CD4-positive, CD25-positive, alpha-beta regulatory T cell (primary cell): ENCODE data around the gene SFRP2. TPM values are rescaled to one million over a fixed set of nuclear protein-coding genes. Genes with fewer than 3 reads are reported as not detected.

Experiments
- ATAC-seq, 2 donors: fragments of 150-1000 bp; cut with Tn5 transposase; one replicate each; pipeline ENCODE4 v1.10.0; 2021; ENCODE audit warnings: low read depth in 2 of 2, moderate number of reproducible peaks in 2 of 2, moderate library complexity in 1 of 2
- DNase-seq, 3 donors: peaks; one replicate each; pipeline versions ENCODE4 v3.0.0 to v3.0.0-alpha.2; 2012 to 2022; ENCODE audit warnings: mixed read lengths in 1 of 3
- H3K27ac ChIP-seq: one replicate; pipeline ENCODE4 v1.7.0; 2013; ENCODE audit warnings: mild to moderate bottlenecking, low read length; ENCODE audit not compliant: insufficient read depth, poor library complexity, severe bottlenecking
- H3K27me3 ChIP-seq: one replicate; pipeline ENCODE4 v1.7.0; 2013; ENCODE audit warnings: low read length; ENCODE audit not compliant: control insufficient read depth, insufficient read depth
- H3K36me3 ChIP-seq: one replicate; pipeline ENCODE4 v1.7.0; 2013; ENCODE audit warnings: mild to moderate bottlenecking, low read length, moderate library complexity; ENCODE audit not compliant: control insufficient read depth, insufficient read depth
- H3K4me1 ChIP-seq: 2 replicates; pipeline ENCODE4 v1.7.0; 2013; ENCODE audit warnings: mild to moderate bottlenecking, low read length; ENCODE audit not compliant: insufficient read depth, control insufficient read depth, poor library complexity, severe bottlenecking
- H3K4me3 ChIP-seq: one replicate; pipeline ENCODE4 v1.7.0; 2013; ENCODE audit warnings: low read depth, mild to moderate bottlenecking, low read length, moderate library complexity
- H3K9me3 ChIP-seq, 2 experiments: 1 replicate in 1 of 2; 2 replicates in 1 of 2; pipeline ENCODE4 v1.7.0; 2013; ENCODE audit warnings: low read length in 2 of 2, mild to moderate bottlenecking in 1 of 2, moderate library complexity in 1 of 2; ENCODE audit not compliant: control insufficient read depth in 2 of 2
- H3K27ac Mint-ChIP-seq, 3 donors: one replicate each; pipeline ENCODE4 v1.8.0; 2020 to 2022; ENCODE audit warnings: mild to moderate bottlenecking in 3 of 3, mixed read lengths in 3 of 3, moderate library complexity in 2 of 3
- H3K27me3 Mint-ChIP-seq: one replicate; pipeline ENCODE4 v1.8.0; 2022; ENCODE audit warnings: mild to moderate bottlenecking, mixed read lengths
- H3K36me3 Mint-ChIP-seq: one replicate; pipeline ENCODE4 v1.8.0; 2020; ENCODE audit warnings: mixed read lengths
- H3K4me1 Mint-ChIP-seq, 4 donors: one replicate each; pipeline ENCODE4 v1.8.0; 2020 to 2022; ENCODE audit warnings: mixed read lengths in 4 of 4, mild to moderate bottlenecking in 1 of 4
- H3K4me3 Mint-ChIP-seq, 4 donors: one replicate each; pipeline ENCODE4 v1.8.0; 2020 to 2022; ENCODE audit warnings: mild to moderate bottlenecking in 4 of 4, mixed read lengths in 4 of 4, moderate library complexity in 3 of 4
- H3K9me3 Mint-ChIP-seq, 7 donors: one replicate each; pipeline ENCODE4 v1.8.0; 2020 to 2022; ENCODE audit warnings: mixed read lengths in 7 of 7, mild to moderate bottlenecking in 3 of 7, moderate library complexity in 2 of 7
- polyA plus RNA-seq, 4 donors: library from polyadenylated mRNA; unstranded; fragments of 300-500 nt; fragmentation: Illumina TruSeq; gene quantifications; one replicate each; pipeline ENCODE4 v1.2.3, GENCODE V29; 2021
- total RNA-seq: library from RNA; stranded (reverse); gene quantifications from one replicate; pipeline ENCODE4 v1.2.3, GENCODE V29; 2022

SFRP2 gene
- total and polyA plus RNA-seq, 5 donors from 2014 or later: not detected

DNA sequence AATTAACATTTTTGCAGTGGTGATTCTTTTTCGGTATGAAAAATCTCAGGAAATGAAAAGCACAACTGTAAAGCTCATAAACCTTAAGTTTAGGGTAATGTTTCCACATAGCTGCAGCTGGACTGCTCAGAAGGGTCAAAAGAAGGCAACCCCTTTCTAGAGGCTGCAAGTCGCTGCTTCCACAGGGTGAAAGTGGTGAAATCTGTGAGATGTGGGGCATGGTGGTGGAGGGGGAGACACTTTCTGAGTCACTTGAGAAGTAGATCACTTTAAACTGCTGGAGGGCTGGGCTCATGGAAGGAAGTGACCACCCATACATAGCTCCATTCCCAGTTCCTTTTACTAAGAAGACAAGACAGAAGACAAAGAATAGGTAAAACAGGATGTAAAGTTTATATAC is 8.7 kb downstream of the SFRP2 start:
- Mint-ChIP-seq H3K4me3 (no peak overlapping the region), H3K4me1 (no peaks in the 10 kb centered on the region), H3K9me3 (peaks cover 0 to 6% (median 4%) of the 10 kb centered on the region in 7 donors), H3K27me3 (peaks cover 32% of the 10 kb centered on the region), H3K36me3 (peaks cover 4% of the 10 kb centered on the region), H3K27ac (no peak overlapping the region)
- Histone ChIP-seq H3K27me3 (peaks cover 25% of the 10 kb centered on the region), H3K4me1 (no peaks in the 10 kb centered on the region), H3K9me3 (peaks cover 3 to 7% of the 10 kb centered on the region in 2 experiments), H3K36me3 (no peaks in the 10 kb centered on the region), H3K4me3 (no peak overlapping the region), H3K27ac (no peak overlapping the region)
- no peak for ATAC-seq
- no peak for DNase-seq

DNA sequence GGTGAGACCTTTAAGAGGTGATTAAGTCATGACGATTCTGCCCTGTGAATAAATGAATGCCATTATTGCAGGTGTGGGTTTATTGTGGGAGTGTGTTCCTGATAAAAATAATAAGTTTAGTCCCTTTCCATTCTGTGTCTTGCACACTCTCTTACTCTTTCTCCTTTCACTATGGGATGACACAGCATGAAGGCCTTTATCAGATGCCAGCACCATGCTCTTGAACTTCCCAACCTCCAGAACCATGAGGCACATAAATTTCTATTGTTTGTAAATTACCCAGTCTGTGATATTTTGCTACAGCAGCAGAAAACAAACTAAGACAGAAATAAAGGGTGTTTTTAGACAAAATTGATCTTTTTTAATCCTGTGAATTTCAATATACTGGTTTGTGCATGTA is 10.5 kb downstream of the SFRP2 start:
- peaks cover 20% of the 10 kb centered on the region for H3K27me3 Mint-ChIP-seq
- no peak overlapping the region for H3K4me3 Mint-ChIP-seq
- H3K4me1 ChIP-seq: no peaks in the 10 kb centered on the region
- no peak overlapping the region for H3K4me3 ChIP-seq
- no peaks in the 10 kb centered on the region for H3K36me3 ChIP-seq
- peaks cover 4% of the 10 kb centered on the region for H3K36me3 Mint-ChIP-seq
- no peak overlapping the region for H3K27ac Mint-ChIP-seq
- H3K27me3 ChIP-seq: peaks cover 23% of the 10 kb centered on the region
- no peak for ATAC-seq
- peaks cover 0 to 6% (median 4%) of the 10 kb centered on the region in 7 donors for H3K9me3 Mint-ChIP-seq
- no peak overlapping the region for H3K27ac ChIP-seq
- H3K9me3 ChIP-seq: peaks cover 3 to 7% of the 10 kb centered on the region in 2 experiments
- no peak for DNase-seq
- H3K4me1 Mint-ChIP-seq: no peaks in the 10 kb centered on the region

DNA sequence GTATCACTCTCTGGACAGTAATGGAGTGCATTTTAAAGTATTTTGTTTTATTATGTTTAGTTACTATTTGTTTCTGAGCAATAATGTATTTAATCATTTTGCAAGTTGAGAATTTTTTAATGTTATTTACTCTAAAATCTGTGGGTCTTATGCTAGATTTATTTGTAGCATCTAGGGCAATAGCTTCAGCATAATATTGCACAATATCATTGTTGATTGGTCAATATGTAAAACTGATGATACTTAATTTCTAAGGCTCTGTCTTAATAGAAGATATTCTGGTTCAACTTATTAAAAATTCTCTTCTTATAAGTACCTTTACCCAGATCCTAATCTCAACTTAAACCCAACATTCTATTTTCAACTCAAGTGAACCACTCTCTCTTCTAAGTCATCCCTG is 11.5 kb downstream of the SFRP2 start:
- Mint-ChIP-seq H3K27me3 (peaks cover 16% of the 10 kb centered on the region), H3K4me3 (no peak overlapping the region), H3K4me1 (no peaks in the 10 kb centered on the region), H3K27ac (no peak overlapping the region), H3K9me3 (peaks cover 0 to 6% (median 4%) of the 10 kb centered on the region in 7 donors), H3K36me3 (peaks cover 4% of the 10 kb centered on the region)
- Histone ChIP-seq H3K36me3 (no peaks in the 10 kb centered on the region), H3K9me3 (peaks cover 3 to 7% of the 10 kb centered on the region in 2 experiments), H3K4me1 (no peaks in the 10 kb centered on the region), H3K4me3 (no peak overlapping the region), H3K27ac (no peak overlapping the region), H3K27me3 (peaks cover 20% of the 10 kb centered on the region)
- no peak for ATAC-seq
- DNase-seq: no peak

DNA sequence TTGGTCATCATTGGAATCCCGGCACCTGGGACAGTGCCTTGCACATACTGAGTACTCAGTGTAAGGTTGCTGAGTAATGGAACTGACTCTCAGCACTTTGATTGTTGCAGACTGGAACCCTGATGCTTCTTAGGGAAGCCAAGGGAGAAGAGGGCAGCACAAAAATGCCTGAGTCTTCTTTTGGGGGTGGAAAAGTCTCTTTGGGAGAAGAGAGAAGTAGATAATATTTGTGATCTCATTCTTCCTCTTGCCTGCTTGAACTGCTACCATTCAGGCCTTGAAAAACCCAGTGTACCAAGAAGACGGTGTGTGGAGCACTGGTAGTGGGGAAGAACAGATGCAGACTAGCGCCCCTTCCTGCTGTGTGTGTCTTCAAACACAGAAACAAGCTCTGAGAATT is 12.3 kb downstream of the SFRP2 start:
- peaks cover 0 to 7% (median 4%) of the 10 kb centered on the region in 7 donors for H3K9me3 Mint-ChIP-seq
- no peak overlapping the region for H3K4me3 Mint-ChIP-seq
- H3K27me3 Mint-ChIP-seq: peaks cover 12% of the 10 kb centered on the region
- no peaks in the 10 kb centered on the region for H3K4me1 Mint-ChIP-seq
- no peak overlapping the region for H3K27ac Mint-ChIP-seq
- H3K9me3 ChIP-seq: peaks cover 3 to 7% of the 10 kb centered on the region in 2 experiments
- H3K36me3 Mint-ChIP-seq: peaks cover 4% of the 10 kb centered on the region
- H3K4me3 ChIP-seq: no peak overlapping the region
- ATAC-seq (no peak), DNase-seq (no peak)
- H3K27ac ChIP-seq: no peak overlapping the region
- no peaks in the 10 kb centered on the region for H3K36me3 ChIP-seq
- no peaks in the 10 kb centered on the region for H3K4me1 ChIP-seq
- peaks cover 22% of the 10 kb centered on the region for H3K27me3 ChIP-seq

DNA sequence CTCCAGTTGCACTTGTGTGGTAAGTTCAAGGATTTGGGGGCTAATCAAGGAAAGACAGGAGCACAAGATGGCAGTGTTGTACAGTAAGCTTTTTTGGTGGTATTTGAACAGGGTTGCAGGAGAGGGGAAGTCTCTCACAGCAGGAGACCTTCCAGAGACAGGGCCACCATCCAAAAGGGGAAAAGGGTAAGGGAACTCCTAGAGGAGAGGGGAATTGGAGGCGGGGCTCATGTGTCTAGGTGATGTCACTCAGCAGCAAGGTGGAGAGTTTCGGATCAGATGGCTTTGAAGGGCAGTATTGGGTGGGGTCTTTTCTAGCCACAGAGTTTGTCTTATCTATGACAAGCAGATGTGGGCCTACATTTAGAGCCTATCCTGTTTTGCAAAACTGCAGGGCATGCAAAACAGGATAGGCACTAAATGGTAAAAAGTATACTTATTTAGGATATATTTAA is 15.6 kb downstream of the SFRP2 start:
- Mint-ChIP-seq H3K4me3 (no peak overlapping the region), H3K4me1 (no peaks in the 10 kb centered on the region), H3K27ac (peak overlapping the region in 1 of 3 donors; percentile 7), H3K27me3 (peaks cover 17% of the 10 kb centered on the region), H3K36me3 (peaks cover 4% of the 10 kb centered on the region), H3K9me3 (peaks cover 0 to 6% (median 4%) of the 10 kb centered on the region in 7 donors)
- Histone ChIP-seq H3K27ac (no peak overlapping the region), H3K27me3 (peaks cover 21% of the 10 kb centered on the region), H3K9me3 (peaks cover 0 to 3% of the 10 kb centered on the region in 2 experiments), H3K4me1 (no peaks in the 10 kb centered on the region), H3K4me3 (no peak overlapping the region), H3K36me3 (no peaks in the 10 kb centered on the region)
- DNase-seq (no peak), ATAC-seq (no peak)

GRCh38 chr4:153771046-153771445 is 17.8 kb downstream of the SFRP2 start:
- H3K4me1 Mint-ChIP-seq: no peaks in the 10 kb centered on the region
- H3K9me3 Mint-ChIP-seq: peaks cover 0 to 5% (median 3%) of the 10 kb centered on the region in 7 donors
- ATAC-seq (no peak), DNase-seq (no peak)
- H3K27ac Mint-ChIP-seq: no peak overlapping the region
- Histone ChIP-seq H3K27me3 (peaks cover 10% of the 10 kb centered on the region), H3K36me3 (no peaks in the 10 kb centered on the region), H3K9me3 (no peaks in the 10 kb centered on the region), H3K27ac (no peak overlapping the region), H3K4me3 (no peak overlapping the region), H3K4me1 (no peaks in the 10 kb centered on the region)
- peaks cover 2% of the 10 kb centered on the region for H3K36me3 Mint-ChIP-seq
- no peak overlapping the region for H3K4me3 Mint-ChIP-seq
- H3K27me3 Mint-ChIP-seq: peaks cover 10% of the 10 kb centered on the region

- Mint-ChIP-seq H3K9me3 (peaks cover 0 to 5% (median 3%) of the 10 kb centered on the region in 7 donors), H3K27me3 (peaks cover 14% of the 10 kb centered on the region)
Measured at GRCh38 chr4:153766758-153767157, 22.1 kb downstream of the SFRP2 start.

DNA sequence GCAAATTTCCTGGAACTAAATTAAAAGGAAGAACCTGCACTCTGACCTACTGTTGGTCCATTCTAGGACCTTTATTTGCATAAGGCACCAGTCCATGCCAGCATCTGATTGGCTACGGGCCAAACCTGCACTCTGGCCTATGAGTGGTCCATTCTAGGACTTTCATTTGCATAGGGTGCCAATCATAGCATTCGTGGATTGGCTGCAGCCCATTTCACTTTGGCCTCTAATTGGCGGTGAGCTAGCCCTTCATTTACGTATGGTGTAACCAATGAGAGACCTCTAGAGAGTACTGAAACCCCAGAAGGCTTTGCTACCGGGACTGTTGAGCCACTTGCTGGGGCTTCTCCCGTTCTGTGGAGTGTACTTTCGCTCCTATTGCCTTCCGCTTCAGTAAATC is 23.0 kb downstream of the SFRP2 start:
- H3K4me3 Mint-ChIP-seq: no peak overlapping the region
- DNase-seq (no peak), ATAC-seq (no peak)
- Histone ChIP-seq H3K27ac (no peak overlapping the region), H3K4me1 (no peaks in the 10 kb centered on the region), H3K4me3 (no peak overlapping the region), H3K27me3 (peaks cover 7% of the 10 kb centered on the region), H3K9me3 (no peaks in the 10 kb centered on the region), H3K36me3 (no peaks in the 10 kb centered on the region)
- H3K4me1 Mint-ChIP-seq: peaks cover 0 to 25% (median 7%) of the 10 kb centered on the region in 4 donors
- peaks cover 23% of the 10 kb centered on the region for H3K27me3 Mint-ChIP-seq
- H3K27ac Mint-ChIP-seq: no peak overlapping the region
- H3K9me3 Mint-ChIP-seq: peaks cover 0 to 5% (median 2%) of the 10 kb centered on the region in 7 donors
- H3K36me3 Mint-ChIP-seq: no peaks in the 10 kb centered on the region

More at GRCh38 chr4:153766758-153767157, 22.1 kb downstream of the SFRP2 start:
- Histone ChIP-seq H3K4me1 (no peaks in the 10 kb centered on the region), H3K27ac (no peak overlapping the region), H3K9me3 (no peaks in the 10 kb centered on the region), H3K27me3 (peaks cover 6% of the 10 kb centered on the region), H3K4me3 (no peak overlapping the region), H3K36me3 (no peaks in the 10 kb centered on the region)
- no peak overlapping the region for H3K27ac Mint-ChIP-seq
- ATAC-seq: no peak
- DNase-seq: no peak
- H3K4me1 Mint-ChIP-seq: peaks cover 0 to 16% (median 4%) of the 10 kb centered on the region in 4 donors
- H3K4me3 Mint-ChIP-seq: no peak overlapping the region
- no peaks in the 10 kb centered on the region for H3K36me3 Mint-ChIP-seq
